ENCODE measurements around the gene FBF1.
"Not testable (repeated sequence)": the region's sequence is repeated elsewhere in the genome, so short reads cannot be mapped to it uniquely, and the experiment has no call there.

Gene FBF1
- total RNA-seq, result 11.3 to 19.5 (median 15.3) reads per million in 4 donors

- peak; percentile 75 to 86 (median 84) for DNase-seq
These were observed at the start of gene FBF1 for GRCh38 chr17:75940727-75941441. Gene FBF1 (minus strand): TSS chr17:75941042. CDS start chr17:75938149, 2,893 bp downstream.

- DNase-seq, result no peak
These were observed 46.2 kb upstream of the FBF1 start for GRCh38 chr17:75987041-75987440.

- DNase-seq, result no peak
These were observed 45.1 kb upstream of the FBF1 start for GRCh38 chr17:75985986-75986385.

GRCh38 chr17:75983501-75984181 is 42.8 kb upstream of the FBF1 start:
- no peak for DNase-seq

- no peak for DNase-seq
These were observed 40.3 kb upstream of the FBF1 start for GRCh38 chr17:75981019-75981615.

- no peak for DNase-seq
These were observed 39.6 kb upstream of the FBF1 start for GRCh38 chr17:75980188-75981018.

GRCh38 chr17:75979705-75980187 is 38.9 kb upstream of the FBF1 start:
- no peak for DNase-seq

- peak; percentile 91 to 96 (median 93) for DNase-seq
These were observed 38.3 kb upstream of the FBF1 start, which contains the start of the genes ACOX1 and TEN1 for GRCh38 chr17:75978938-75979704. Gene ACOX1 (minus strand): TSS chr17:75979166. CDS start chr17:75979073, 93 bp downstream. Gene TEN1 (plus strand): TSS chr17:75979240. CDS start chr17:75986193, 6,953 bp downstream.

- DNase-seq, result no peak
These were observed 35.5 kb upstream of the FBF1 start for GRCh38 chr17:75976175-75976848.

- no peak for DNase-seq
These were observed 34.9 kb upstream of the FBF1 start for GRCh38 chr17:75975757-75976174.

- DNase-seq, result not testable (repeated sequence)
These were observed 34.3 kb upstream of the FBF1 start for GRCh38 chr17:75975187-75975586.

GRCh38 chr17:75970626-75971025 is 29.8 kb upstream of the FBF1 start:
- no peak for DNase-seq

- DNase-seq, result no peak
These were observed 29.2 kb upstream of the FBF1 start for GRCh38 chr17:75970011-75970523.

GRCh38 chr17:75969044-75969443 is 28.2 kb upstream of the FBF1 start:
- not testable (repeated sequence) for DNase-seq

GRCh38 chr17:75965468-75965867 is 24.6 kb upstream of the FBF1 start:
- no peak for DNase-seq

- no peak for DNase-seq
These were observed 19.1 kb upstream of the FBF1 start for GRCh38 chr17:75959839-75960511.

- DNase-seq, result no peak
These were observed 18.4 kb upstream of the FBF1 start for GRCh38 chr17:75959051-75959838.

GRCh38 chr17:75950855-75951554 is 10.2 kb upstream of the FBF1 start:
- DNase-seq, result peak in 1 of 5 donors; percentile 17

GRCh38 chr17:75950421-75950820 is 9.6 kb upstream of the FBF1 start:
- DNase-seq, result no peak

Measured in T-helper 1 cell (primary cell).